ENCODE data around the gene PRMT9.

PRMT9 gene

GRCh38 chr4:147629783-147630730 lies 53.9 kb downstream of the PRMT9 start:
- H3K4me1 ChIP-seq (ENCODE audit: control insufficient read depth, insufficient read depth, low read length) = no peaks in the 10 kb centered on the region
- H3K36me3 ChIP-seq (ENCODE audit: control insufficient read depth in 2 of 2, insufficient read depth in 1 of 2, low read length in 2 of 2) = peaks cover 14 to 78% of the 10 kb centered on the region in 2 experiments
- H3K27ac ChIP-seq (ENCODE audit: extremely low read depth, low read depth, low read length) = no peak overlapping the region
- POLR2A ChIA-PET = interaction anchor here (1.6 kb wide), 1 partner anchor 13 kb away, joined by 5 read pairs; the partner anchor contains the start of gene TMEM184C
- no peak overlapping the region for H3K4me3 ChIP-seq (ENCODE audit: low read depth, low read length)
- TF ChIP-seq OVOL3 (tag by site-specific recombination; IDR thresholded peaks at IDR 0.05) = no peak
- no peak for TF ChIP-seq SETDB1 (IDR thresholded peaks at IDR 0.05; ENCODE audit: insufficient read length, low read length)
- no peak for TF ChIP-seq ZNF211 (tag by site-specific recombination; IDR thresholded peaks at IDR 0.05; ENCODE audit: low read depth)
- TF ChIP-seq MYNN (tag by site-specific recombination; IDR thresholded peaks at IDR 0.05; ENCODE audit: borderline replicate concordance) = no peak
- no peak for TF ChIP-seq ZNF518A (tag by site-specific recombination; conservative IDR thresholded peaks at IDR 0.05; ENCODE audit: low read depth)
- TF ChIP-seq ZNF704 (tag by site-specific recombination; IDR thresholded peaks at IDR 0.05) = no peak
- TF ChIP-seq ZNF488 (tag by site-specific recombination; IDR thresholded peaks at IDR 0.05) = no peak
- H3K9me3 ChIP-seq (ENCODE audit: control insufficient read depth, insufficient read depth, low read depth, low read length) = no peaks in the 10 kb centered on the region
- CTCF ChIA-PET = interaction anchor here (0.6 to 2.2 kb wide), 4 partner anchors 38 to 1135 kb away, joined by 3 to 10 read pairs (median 4); no protein-coding TSS in a partner anchor

GRCh38 chr4:147628415-147628814 lies 55.5 kb downstream of the PRMT9 start:
- no peaks in the 10 kb centered on the region for H3K4me1 ChIP-seq (ENCODE audit: control insufficient read depth, insufficient read depth, low read length)
- TF ChIP-seq PRDM1 (tag by site-specific recombination; IDR thresholded peaks at IDR 0.05) = no peak
- peak; percentile 55; the same call in 1 of the 2 replicates for TF ChIP-seq PRDM6 (tag by site-specific recombination; IDR thresholded peaks at IDR 0.05)
- TF ChIP-seq ZNF596 (tag by site-specific recombination; IDR thresholded peaks at IDR 0.05) = 0 out of 2 replicates have a peak, but pooled peaks have one; percentile 24
- peaks cover 16 to 72% of the 10 kb centered on the region in 2 experiments for H3K36me3 ChIP-seq (ENCODE audit: control insufficient read depth in 2 of 2, insufficient read depth in 1 of 2, low read length in 2 of 2)
- no peak overlapping the region for H3K27ac ChIP-seq (ENCODE audit: extremely low read depth, low read depth, low read length)
- ChIA-PET CTCF (interaction anchor here (0.8 to 1.1 kb wide), 2 partner anchors 14 to 239 kb away, joined by 3 read pairs; no protein-coding TSS in a partner anchor), POLR2A (interaction anchor here (1.6 kb wide), 1 partner anchor 11 kb away, joined by 5 read pairs; the partner anchor contains the start of gene TMEM184C)
- no peaks in the 10 kb centered on the region for H3K9me3 ChIP-seq (ENCODE audit: control insufficient read depth, insufficient read depth, low read depth, low read length)
- H3K4me3 ChIP-seq (ENCODE audit: low read depth, low read length) = no peak overlapping the region
